T follicular helper cell (primary cell): Measurements from ENCODE around the gene GATA6.

Experiments
- DNase-seq: peaks from one replicate; pipeline ENCODE4 v3.0.0-alpha.2; 2020; ENCODE audit warnings: low read depth

The GATA6 gene

GRCh38 chr18:22166069-22166950 lies 3.1 kb upstream of the GATA6 start:
- no peak for DNase-seq

- no peak for DNase-seq
These were observed 2.3 kb upstream of the GATA6 start for GRCh38 chr18:22167091-22167470.

- no peak for DNase-seq
These were observed 1.7 kb upstream of the GATA6 start for GRCh38 chr18:22167471-22168241.

- DNase-seq: no peak
These were observed 948 bp upstream of the GATA6 start for GRCh38 chr18:22168360-22168921.

- DNase-seq: no peak
These were observed 566 bp downstream of the GATA6 start for GRCh38 chr18:22169889-22170420.

- DNase-seq: no peak
These were observed 1.2 kb downstream of the GATA6 start for GRCh38 chr18:22170421-22171257.

- DNase-seq: no peak
These were observed 2.1 kb downstream of the GATA6 start for GRCh38 chr18:22171258-22172119.

- DNase-seq: no peak
These were observed 2.8 kb downstream of the GATA6 start for GRCh38 chr18:22172120-22172582.

- DNase-seq: no peak
These were observed 3.2 kb downstream of the GATA6 start for GRCh38 chr18:22172594-22173049.

- no peak for DNase-seq
These were observed 4.0 kb downstream of the GATA6 start for GRCh38 chr18:22173221-22173927.

- DNase-seq: no peak
These were observed 4.5 kb downstream of the GATA6 start for GRCh38 chr18:22173928-22174301.

- no peak for DNase-seq
These were observed 5.2 kb downstream of the GATA6 start for GRCh38 chr18:22174341-22175145.

GRCh38 chr18:22175346-22175745 lies 6.0 kb downstream of the GATA6 start:
- no peak for DNase-seq

GRCh38 chr18:22176420-22177326 lies 7.3 kb downstream of the GATA6 start:
- no peak for DNase-seq

GRCh38 chr18:22177327-22177871 lies 8.0 kb downstream of the GATA6 start:
- DNase-seq: no peak

GRCh38 chr18:22179174-22179573 lies 9.8 kb downstream of the GATA6 start:
- DNase-seq: no peak

- no peak for DNase-seq
These were observed 10.2 kb downstream of the GATA6 start for GRCh38 chr18:22179631-22180030.

GRCh38 chr18:22180722-22181121 lies 11.3 kb downstream of the GATA6 start:
- no peak for DNase-seq
